Frontal cortex (tissue), 4 donors: Measurements from ENCODE around the gene ZFP69. TPM values are rescaled to one million over a fixed set of nuclear protein-coding genes. Genes with fewer than 3 reads are reported as not detected.

Experiments used
- DNase-seq, 2 donors: peaks; one replicate each; pipeline ENCODE4 v3.0.0; 2012; ENCODE audit warnings: low spot score in 2 of 2
- FAIRE-seq: peaks from 2 replicates; lab custom pipeline; 2012; peaks lifted over from hg19 to GRCh38; lab: Jason Lieb, UNC
- total RNA-seq: library from RNA; depleted of rRNA; stranded (reverse); fragments of >200 nt; gene quantifications from one replicate; pipeline ENCODE4 v1.2.3, GENCODE V29; 2014
- donor health status: control.
- donor health status: control.
- donor health status: control.

Gene ZFP69
- 19.2 TPM for total RNA-seq

DNA sequence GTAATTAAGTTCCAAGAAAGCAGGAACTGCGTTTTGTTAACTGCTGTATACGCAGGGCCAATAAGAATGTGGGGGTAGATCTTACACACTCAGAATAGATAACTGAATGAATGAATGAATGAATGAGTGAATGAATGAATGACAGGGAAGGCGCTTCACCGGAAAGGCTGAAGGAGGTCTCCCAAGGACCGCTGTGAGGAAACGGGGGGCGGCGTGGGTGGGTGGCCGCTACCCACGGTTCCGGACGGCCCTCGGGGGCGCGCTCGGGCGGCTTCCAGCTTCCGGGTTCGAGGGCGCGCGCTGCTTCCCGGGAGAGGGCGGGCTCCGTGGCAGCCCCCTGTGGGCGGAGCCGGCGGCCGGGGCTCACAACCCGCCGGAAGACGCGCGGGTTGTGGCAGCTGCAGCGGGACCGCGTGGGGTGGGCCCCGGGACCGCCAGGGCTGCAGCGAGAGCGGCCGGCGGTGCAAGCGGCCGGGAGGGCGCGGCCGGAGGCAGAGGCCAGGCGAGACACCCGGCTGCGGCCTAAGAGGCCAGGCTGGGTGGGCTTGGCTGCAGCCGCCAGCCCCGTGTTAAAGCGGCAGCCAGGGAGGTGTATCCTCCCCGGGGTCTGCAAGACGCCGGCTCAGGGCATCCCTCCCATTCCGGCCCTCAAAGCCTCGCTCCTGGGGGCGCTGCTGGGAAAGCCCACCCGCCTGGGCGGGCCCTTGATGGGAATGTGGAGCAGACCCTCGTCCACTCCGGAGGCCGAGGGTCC, at the start of gene ZFP69:
ZFP69 (plus strand) TSS at position 367 of the 754 bp plus-strand sequence. CDS start 2,072 bp downstream, outside the sequence.
- FAIRE-seq: no peak
- DNase-seq: peak; percentile 73 to 77

GRCh38 chr1:40431385-40431784, 45.7 kb upstream of the ZFP69 start:
- no peak for FAIRE-seq
- DNase-seq: no peak

- DNase-seq (no peak), FAIRE-seq (no peak)
These were observed 44.3 kb upstream of the ZFP69 start for GRCh38 chr1:40432644-40433390.

- FAIRE-seq (no peak), DNase-seq (no peak)
These were observed 41.6 kb upstream of the ZFP69 start for GRCh38 chr1:40435471-40435870.

DNA sequence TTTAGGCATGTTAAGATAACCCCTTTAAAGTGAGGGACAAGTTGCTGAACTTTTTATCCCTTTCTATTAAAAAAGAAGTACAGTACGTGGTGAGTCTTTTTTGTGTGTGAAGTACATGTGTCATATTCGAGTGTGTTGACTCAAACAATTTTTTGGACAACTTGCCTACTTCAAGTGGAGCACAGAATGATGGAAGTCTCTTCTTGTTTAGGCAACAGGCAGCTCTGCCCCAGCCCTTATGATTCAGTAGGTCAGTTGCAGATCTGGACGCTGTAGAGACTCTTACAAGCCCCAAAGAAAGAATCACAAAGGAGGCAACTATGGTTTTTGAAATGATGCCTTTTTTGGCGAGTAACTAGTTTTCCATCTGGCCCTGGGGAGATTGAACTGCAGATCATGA, 41.2 kb upstream of the ZFP69 start:
- DNase-seq: no peak
- no peak for FAIRE-seq

DNA sequence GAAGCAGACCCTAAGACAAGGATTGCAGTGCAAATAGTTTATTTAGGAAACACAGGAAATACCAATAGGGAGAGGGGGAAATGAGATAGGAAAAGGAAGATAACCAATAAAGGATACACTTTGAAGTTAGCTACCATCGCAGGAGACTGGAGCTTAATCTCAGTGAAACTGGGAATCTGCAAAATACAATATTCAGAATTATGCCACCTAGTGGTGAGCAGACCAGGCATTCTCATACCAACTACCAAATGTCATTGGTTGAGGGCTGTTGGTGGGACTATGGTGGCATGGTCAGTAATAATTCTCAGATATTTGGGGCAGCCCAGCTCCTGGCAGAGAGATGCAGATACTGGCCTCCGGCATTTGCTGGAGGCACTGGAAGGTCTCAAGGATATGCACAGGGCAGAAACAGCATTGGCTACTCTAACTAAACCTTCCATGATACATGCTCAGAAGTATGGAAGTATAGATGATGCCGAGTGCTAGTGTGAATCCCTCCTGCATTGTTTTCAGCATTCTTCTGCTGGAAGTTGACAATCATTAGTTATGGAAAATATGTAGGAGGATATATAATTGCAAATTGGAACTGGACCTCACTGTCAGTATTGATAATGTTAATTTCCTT, 38.6 kb upstream of the ZFP69 start:
- peak; percentile 22 to 32 for DNase-seq
- FAIRE-seq: no peak

DNA sequence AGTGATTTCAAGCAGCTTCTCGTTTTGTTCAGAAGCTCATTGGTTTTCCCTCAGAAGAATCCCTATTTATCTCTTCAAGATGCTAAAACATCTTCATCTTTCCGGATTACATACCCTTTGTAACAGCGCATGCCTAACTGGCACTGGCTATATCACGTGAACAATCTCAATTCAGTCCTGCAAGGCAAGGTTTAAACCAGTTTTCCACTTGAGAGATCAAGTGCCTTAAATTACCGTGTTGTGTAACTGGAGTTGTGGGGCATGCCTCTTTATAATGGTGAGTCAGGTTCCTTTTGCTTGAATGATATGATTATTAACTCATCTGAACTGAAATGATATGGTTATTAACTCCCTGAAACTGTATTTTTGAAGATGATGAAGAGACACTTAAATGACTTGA, 37.8 kb upstream of the ZFP69 start:
- DNase-seq: no peak

GRCh38 chr1:40449684-40450494, 27.2 kb upstream of the ZFP69 start, which contains the start of gene ZFP69B:
Gene ZFP69B, plus strand, starts transcription at chr1:40450476. Its CDS starts 486 bp downstream, at chr1:40450962.
- FAIRE-seq: no peak
- peak; percentile 88 to 90 for DNase-seq

More for the DNA sequence above, 37.8 kb upstream of the ZFP69 start:
- no peak for FAIRE-seq

DNA sequence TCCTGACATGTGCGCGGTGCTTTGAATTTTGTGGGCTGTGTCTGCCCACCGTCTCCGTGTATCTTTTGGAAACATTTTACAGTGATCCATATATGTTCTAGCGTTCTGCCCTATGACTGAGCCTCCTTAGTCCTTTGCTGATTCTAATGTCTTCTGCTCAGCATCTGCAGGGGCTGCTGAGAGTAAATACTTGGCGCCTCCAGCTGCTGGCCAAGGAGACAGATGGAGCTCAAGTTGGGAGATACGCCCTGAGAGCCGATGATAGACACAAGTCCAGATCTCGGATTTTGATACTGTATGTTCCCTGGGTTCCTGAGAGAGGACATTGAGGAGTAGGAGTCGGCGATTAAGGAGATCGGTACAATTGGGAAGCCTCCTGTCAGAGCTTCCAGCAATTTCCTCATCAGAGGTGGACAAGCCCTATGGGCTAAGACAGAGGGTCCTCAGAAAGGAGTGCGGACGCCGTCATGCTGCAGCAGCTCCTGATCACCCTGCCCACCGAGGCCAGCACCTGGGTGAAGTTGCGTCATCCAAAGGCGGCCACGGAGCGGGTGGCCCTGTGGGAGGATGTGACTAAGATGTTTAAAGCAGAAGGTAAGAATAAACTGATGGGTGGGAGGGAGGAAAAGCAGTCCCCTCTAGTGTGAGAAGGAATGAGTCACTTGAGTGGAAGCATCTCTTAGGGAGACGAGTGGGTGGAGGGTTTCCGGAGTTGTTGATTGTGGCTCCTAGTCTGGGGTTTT, 26.4 kb upstream of the ZFP69 start:
- FAIRE-seq (no peak), DNase-seq (peak; percentile 18 to 36)

- no peak for FAIRE-seq
These were observed 25.9 kb upstream of the ZFP69 start for GRCh38 chr1:40451238-40451585.

GRCh38 chr1:40454873-40455272, 22.2 kb upstream of the ZFP69 start:
- no peak for FAIRE-seq
- no peak for DNase-seq

More at GRCh38 chr1:40451238-40451585, 25.9 kb upstream of the ZFP69 start:
- DNase-seq: no peak

GRCh38 chr1:40462956-40463590, 14.0 kb upstream of the ZFP69 start:
- DNase-seq: no peak
- no peak for FAIRE-seq

DNA sequence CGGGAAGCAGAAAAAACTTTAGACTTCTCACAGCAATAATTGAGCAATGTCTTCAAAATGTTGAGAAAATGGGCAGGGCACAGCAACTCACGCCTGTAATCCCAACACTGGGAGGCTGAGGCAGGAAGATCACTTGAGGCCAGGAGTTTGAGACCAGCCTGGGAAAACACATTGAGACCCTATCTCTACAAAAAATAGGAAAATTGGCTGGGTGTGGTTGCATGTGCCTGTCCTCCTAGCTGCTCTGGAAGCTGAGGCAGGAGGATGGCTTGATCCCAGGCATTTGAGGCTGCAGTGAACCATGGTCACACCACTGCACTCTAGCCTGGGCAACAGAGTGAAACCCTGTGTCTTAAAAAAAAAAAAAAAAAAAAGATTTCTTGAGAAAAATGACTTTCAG, 7.8 kb upstream of the ZFP69 start:
- DNase-seq (no peak), FAIRE-seq (no peak)

- no peak for DNase-seq
- no peak for FAIRE-seq
These were observed 1.8 kb upstream of the ZFP69 start for GRCh38 chr1:40475268-40475667.

DNA sequence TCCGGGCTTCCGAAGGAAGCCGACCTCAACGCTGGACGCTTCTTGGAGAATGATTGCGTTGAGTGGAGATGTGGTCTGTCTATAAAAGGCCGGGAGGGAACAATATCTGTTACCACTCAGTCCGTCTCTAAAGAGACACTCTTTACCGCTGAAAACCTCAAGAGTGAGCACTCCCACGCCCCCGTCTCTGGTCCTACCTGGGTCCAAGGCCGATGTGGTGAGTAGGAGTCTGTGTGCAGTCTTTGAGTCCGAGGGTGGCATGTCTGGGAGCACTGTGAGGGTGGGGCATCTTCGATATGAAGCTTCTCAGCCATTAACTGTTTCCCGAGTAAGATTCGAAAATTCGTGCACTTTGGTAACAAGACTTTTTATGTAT, 576 bp downstream of the ZFP69 start:
- FAIRE-seq (no peak), DNase-seq (no peak)

- DNase-seq (no peak), FAIRE-seq (no peak)
These were observed 1.2 kb downstream of the ZFP69 start for GRCh38 chr1:40478276-40478675.

- DNase-seq: no peak
- FAIRE-seq: no peak
These were observed 2.1 kb downstream of the ZFP69 start for GRCh38 chr1:40479156-40479555.

- DNase-seq (no peak), FAIRE-seq (no peak)
These were observed 18.3 kb downstream of the ZFP69 start for GRCh38 chr1:40495315-40495903.
